D721Med (cell line): Measurements from ENCODE around the gene ASS1.

Experiments
- DNase-seq: peaks from one replicate; pipeline ENCODE4 v3.0.0; 2011; ENCODE audit warnings: low spot score; ENCODE audit not compliant: insufficient read length
- FAIRE-seq: peaks from 2 replicates; lab custom pipeline; 2011; peaks lifted over from hg19 to GRCh38; lab: Jason Lieb, UNC
- TF ChIP-seq, protein P1 (sequence below): IDR thresholded peaks from 2 replicates; pipeline ENCODE4 v1.5.1; 2012; ENCODE audit warnings: mild to moderate bottlenecking, control low read depth; ENCODE audit not compliant: insufficient read depth; ENCODE audit errors: missing control alignments

ASS1 gene

DNA sequence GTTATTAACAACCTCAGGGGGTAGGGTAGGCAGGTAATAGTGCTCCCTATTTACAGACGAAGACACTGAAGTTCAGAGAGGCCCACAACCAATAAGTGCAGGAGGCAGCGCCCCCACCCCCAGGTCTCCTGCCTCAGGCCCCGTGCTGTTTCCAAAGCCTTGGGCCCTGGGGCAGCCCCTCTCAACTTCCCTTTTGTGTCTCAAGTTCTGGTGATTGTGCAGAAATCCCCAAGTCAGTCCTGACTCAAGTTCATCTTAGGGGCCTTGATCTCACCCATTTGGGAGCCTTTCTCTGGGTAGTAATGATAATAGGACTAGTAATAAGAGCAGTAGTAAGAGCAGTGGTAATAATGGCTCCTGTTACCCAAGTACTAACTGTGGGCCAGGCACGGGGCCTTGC is 35.5 kb upstream of the ASS1 start:
- no peak for DNase-seq
- TF ChIP-seq, protein P1, sequence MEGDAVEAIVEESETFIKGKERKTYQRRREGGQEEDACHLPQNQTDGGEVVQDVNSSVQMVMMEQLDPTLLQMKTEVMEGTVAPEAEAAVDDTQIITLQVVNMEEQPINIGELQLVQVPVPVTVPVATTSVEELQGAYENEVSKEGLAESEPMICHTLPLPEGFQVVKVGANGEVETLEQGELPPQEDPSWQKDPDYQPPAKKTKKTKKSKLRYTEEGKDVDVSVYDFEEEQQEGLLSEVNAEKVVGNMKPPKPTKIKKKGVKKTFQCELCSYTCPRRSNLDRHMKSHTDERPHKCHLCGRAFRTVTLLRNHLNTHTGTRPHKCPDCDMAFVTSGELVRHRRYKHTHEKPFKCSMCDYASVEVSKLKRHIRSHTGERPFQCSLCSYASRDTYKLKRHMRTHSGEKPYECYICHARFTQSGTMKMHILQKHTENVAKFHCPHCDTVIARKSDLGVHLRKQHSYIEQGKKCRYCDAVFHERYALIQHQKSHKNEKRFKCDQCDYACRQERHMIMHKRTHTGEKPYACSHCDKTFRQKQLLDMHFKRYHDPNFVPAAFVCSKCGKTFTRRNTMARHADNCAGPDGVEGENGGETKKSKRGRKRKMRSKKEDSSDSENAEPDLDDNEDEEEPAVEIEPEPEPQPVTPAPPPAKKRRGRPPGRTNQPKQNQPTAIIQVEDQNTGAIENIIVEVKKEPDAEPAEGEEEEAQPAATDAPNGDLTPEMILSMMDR, result no peak
- FAIRE-seq, result no peak

DNA sequence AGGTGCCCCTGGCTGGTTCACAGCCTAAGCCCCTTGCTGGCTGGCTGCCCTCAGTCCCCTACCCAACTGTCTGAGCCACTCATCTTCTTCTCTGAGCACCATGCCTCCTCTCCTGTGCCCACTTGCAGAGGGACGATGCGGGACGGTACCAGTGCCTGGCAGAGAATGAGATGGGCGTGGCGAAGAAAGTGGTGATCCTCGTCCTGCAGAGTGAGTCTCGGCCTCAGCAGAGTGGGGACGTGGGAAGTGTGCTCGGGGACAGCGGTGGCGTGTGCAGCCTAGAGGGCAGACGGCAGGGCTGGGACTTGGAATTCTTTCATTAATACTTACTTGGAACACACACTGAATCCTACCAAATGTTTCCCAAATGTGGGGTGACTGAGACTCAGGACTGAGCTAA is 34.3 kb upstream of the ASS1 start:
- no peak for FAIRE-seq
- TF ChIP-seq, protein P1, result no peak
- no peak for DNase-seq

DNA sequence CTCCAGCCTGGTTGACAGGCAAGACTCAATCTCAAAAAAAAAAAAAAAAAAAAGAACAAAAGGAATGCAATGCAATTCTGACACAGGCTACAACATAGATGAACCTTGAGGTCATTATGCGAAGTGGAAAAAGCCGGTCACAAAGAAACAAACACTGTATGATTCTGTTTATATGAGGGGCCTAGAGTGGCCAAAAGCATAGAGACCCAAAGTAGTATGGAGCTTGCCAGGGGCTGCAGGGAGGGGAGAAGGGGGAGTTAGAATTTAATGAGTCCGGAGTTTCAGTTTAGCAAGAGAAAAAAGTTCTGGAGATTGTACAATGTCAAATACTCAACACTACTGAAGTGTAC is 33.2 kb upstream of the ASS1 start:
- DNase-seq (no peak), FAIRE-seq (no peak)
- TF ChIP-seq, protein P1, result no peak

DNA sequence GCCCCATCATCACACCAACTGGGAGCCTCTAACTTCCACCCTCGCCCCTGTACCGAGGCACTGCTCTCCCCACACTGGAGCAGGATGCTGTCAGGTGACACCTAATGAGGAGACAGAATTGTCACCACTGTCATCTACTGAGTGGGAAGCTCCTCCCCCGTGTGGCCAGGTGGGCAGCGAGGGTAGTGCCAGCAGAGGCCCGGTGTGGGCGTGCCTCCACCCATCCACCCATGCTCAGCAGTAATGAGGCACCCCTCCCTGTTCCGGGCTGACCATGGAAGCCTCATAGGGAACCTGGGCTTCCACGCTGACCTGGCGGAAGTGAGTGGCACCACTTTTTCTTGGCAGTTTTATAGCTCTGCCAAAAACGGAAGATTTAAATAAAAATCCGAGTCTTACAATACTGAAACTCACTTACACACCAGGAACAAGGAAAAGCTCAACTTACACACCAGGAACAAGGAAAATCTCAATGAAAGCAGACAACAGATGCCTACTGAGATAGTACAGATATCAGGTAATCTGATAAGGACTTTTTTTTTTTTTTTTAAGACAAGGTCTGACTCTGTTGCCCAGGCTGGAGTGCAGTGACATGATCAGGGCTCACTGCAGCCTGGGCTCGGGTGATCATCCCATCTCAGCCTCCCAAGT is 30.6 kb upstream of the ASS1 start:
- FAIRE-seq, result no peak
- TF ChIP-seq, protein P1, result no peak
- DNase-seq, result no peak

DNA sequence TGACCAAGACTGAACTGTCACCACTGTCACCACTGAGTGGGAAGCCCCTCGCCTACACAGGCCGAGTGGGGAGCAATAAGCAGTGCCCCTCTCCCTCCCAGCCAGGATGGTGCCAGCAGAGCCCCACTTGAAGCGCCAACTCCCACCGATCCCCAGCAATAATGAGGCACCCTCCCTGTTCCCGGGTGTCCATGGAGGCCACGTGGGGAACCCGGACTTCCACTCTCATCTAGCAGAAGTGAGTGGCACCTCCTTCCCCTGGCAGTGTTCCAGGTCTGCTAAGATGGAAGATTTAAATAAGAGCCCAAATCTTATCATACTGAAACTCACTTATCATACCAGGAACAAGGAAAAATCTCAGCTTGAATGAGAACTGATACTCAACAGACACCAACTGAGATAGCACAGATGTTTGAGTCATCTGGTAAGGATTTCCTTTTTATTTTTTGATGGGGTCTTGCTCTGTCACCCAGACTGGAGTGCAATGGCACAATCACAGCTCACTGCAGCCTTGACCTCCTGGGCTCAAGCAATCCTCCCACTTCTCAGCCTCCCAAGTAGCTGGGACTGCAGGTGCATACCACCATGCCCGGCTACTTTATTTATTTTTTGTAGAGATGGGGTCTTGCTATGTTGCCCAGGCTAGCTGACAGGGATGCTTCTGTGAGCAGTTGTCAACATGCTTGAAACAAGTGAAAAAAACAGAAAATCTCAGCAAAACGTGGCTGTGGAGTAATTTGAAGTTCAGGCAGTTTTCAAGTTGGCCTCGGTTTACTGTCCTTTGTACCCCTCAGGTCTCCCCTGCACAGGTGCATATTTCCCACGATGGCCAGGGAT is 29.6 kb upstream of the ASS1 start:
- DNase-seq, result no peak
- no peak for FAIRE-seq
- TF ChIP-seq, protein P1, result no peak

DNA sequence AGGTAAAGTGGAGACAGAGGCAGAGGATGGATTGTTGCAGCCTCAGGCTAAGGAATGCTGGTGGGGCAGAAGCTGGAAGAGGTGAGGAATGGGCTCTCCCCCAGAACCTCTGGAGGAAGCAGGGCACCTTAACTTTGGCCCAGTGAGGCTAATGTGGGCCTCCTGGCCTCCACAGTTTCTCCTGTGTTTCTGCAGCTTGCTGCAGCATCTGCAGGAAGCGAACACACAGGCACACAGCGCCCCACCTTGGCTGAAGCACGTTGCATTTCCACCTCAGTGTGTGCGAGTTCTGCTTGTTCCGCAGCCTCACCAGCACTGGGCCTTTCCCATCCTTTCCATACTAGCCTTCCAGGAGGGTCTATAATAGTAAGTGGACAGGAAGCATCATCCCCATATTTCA is 27.2 kb upstream of the ASS1 start:
- TF ChIP-seq, protein P1, result no peak
- DNase-seq (no peak), FAIRE-seq (no peak)

DNA sequence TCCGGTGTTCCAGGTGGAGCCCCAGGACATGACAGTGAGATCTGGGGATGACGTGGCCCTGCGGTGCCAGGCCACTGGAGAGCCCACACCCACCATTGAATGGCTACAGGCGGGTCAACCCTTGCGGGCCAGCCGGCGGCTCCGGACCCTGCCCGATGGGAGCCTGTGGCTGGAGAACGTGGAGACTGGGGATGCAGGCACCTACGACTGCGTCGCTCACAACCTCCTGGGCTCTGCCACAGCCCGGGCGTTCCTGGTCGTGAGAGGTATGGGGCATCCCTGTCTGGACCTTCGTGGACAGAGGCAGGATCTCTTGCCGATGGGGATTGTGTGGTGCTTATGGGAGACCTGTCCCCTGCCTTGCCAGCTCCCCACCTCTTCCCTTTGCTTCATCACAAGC is 26.0 kb upstream of the ASS1 start:
- TF ChIP-seq, protein P1, result no peak
- FAIRE-seq, result no peak
- no peak for DNase-seq
